HepG2 (cell line): ENCODE measurements around the gene PPBP. TPM values are rescaled to one million over a fixed set of nuclear protein-coding genes. Genes with fewer than 3 reads are reported as not detected.

Experiments used
- ATAC-seq: fragments of 200-7000 bp; cut with Tn5 transposase; 3 replicates; pipeline ENCODE4 v1.9.1; 2020; ENCODE audit warnings: mild to moderate bottlenecking, moderate library complexity
- BruUV-seq: library from RNA; stranded (reverse); fragments of 400-500 nt; replicated peaks from 2 replicates; lab custom pipeline; 2021; lab: Mats Ljungman, UMichigan
- CTCF ChIA-PET: fragments of 300-600 bp; formaldehyde crosslinking; extraction: SDS; loops from one replicate; lab custom pipeline; 2021; ENCODE audit warnings: low total read pairs, inconsistent platforms, low intra/inter-chr PET ratio; lab: Yijun Ruan, JAX
- POLR2A ChIA-PET: fragments of 350-600 bp; sonication (Branson Sonifier 250); formaldehyde crosslinking; loops from one replicate; lab custom pipeline; 2020; ENCODE audit warnings: antibody characterized with exemption, inconsistent platforms; lab: Yijun Ruan, JAX
- DNase-seq: peaks from one replicate; pipeline ENCODE4 v3.0.0-alpha.2; 2015; ENCODE audit warnings: low spot score
- FAIRE-seq: peaks from 3 replicates; lab custom pipeline; 2011; peaks lifted over from hg19 to GRCh38; lab: Jason Lieb, UNC
- H2AFZ ChIP-seq: one replicate; pipeline ENCODE4 v1.6.1; 2011; ENCODE audit warnings: low read length, inconsistent platforms
- H3K27ac ChIP-seq: fragments of 300-600 bp; 3 replicates; pipeline ENCODE4 v1.8.0; 2011; ENCODE audit warnings: mixed run types, mild to moderate bottlenecking, mixed read lengths, low read length, inconsistent platforms; ENCODE audit not compliant: insufficient read depth; ENCODE audit errors: extremely low read length
- H3K27me3 ChIP-seq, 2 experiments: fragments of 200-600 bp in 1 of 2; 2 replicates in 1 of 2; 3 replicates in 1 of 2; pipeline versions ENCODE4 v1.6.0 to v1.8.0; 2011; ENCODE audit warnings: low read length in 2 of 2, mild to moderate bottlenecking in 2 of 2, moderate library complexity in 2 of 2, inconsistent platforms in 1 of 2; ENCODE audit not compliant: insufficient read depth in 2 of 2, control insufficient read depth in 1 of 2
- H3K36me3 ChIP-seq, 2 experiments: fragments of 200-600 bp in 1 of 2; replicated peaks in 1 of 2; 2 replicates in 1 of 2; 3 replicates in 1 of 2; pipeline versions ENCODE4 v1.5.1 to v1.8.0; 2011; ENCODE audit warnings: low read length in 2 of 2, inconsistent platforms in 1 of 2; ENCODE audit not compliant: insufficient read depth in 2 of 2, control insufficient read depth in 1 of 2
- H3K4me1 ChIP-seq: 2 replicates; pipeline ENCODE4 v1.5.1; 2012; ENCODE audit warnings: low read length, inconsistent platforms; ENCODE audit not compliant: insufficient read depth
- H3K4me2 ChIP-seq: 2 replicates; pipeline ENCODE4 v1.6.0; 2011; ENCODE audit warnings: low read depth, low read length, inconsistent platforms
- H3K4me3 ChIP-seq, 3 experiments: fragments of 200-600 bp in 1 of 3; sonication (generic), shearing (Covaris generic) in 1 of 3; replicated peaks in 1 of 3; 2 replicates each; pipeline ENCODE4 v1.5.1; 2011 to 2016; ENCODE audit warnings: low read length in 3 of 3, inconsistent platforms in 2 of 3, low read depth in 2 of 3, mild to moderate bottlenecking in 2 of 3, control low read depth in 1 of 3, mixed read lengths in 1 of 3; ENCODE audit not compliant: insufficient read depth in 1 of 3
- H3K79me2 ChIP-seq: one replicate; pipeline ENCODE4 v1.6.1; 2011; ENCODE audit warnings: low read length, inconsistent platforms; ENCODE audit not compliant: insufficient read depth
- H3K9ac ChIP-seq: 2 replicates; pipeline ENCODE4 v1.6.0; 2011; ENCODE audit warnings: mild to moderate bottlenecking, low read depth, low read length, inconsistent platforms; ENCODE audit not compliant: insufficient read depth
- H3K9me3 ChIP-seq: 2 replicates; pipeline ENCODE4 v1.5.1; 2012; ENCODE audit warnings: mild to moderate bottlenecking, low read length
- H4K20me1 ChIP-seq: 2 replicates; pipeline ENCODE4 v1.6.0; 2011; ENCODE audit warnings: inconsistent platforms, mild to moderate bottlenecking, low read length, moderate library complexity; ENCODE audit not compliant: insufficient read depth
- ATAD3A ChIP-seq: sonication (generic); formaldehyde crosslinking; IDR thresholded peaks from 2 replicates; pipeline ENCODE4 v1.4.0; 2020; ENCODE audit warnings: missing genetic modification reagents
- MBD4 ChIP-seq: IDR thresholded peaks from 2 replicates; pipeline ENCODE4 v1.6.1; 2012; ENCODE audit warnings: low read length, inconsistent platforms, borderline replicate concordance
- ONECUT2 ChIP-seq: sonication (generic); formaldehyde crosslinking; IDR thresholded peaks from 2 replicates; pipeline ENCODE4 v1.4.0; 2020; ENCODE audit warnings: missing genetic modification reagents
- PHF20 ChIP-seq: sonication (generic); formaldehyde crosslinking; IDR thresholded peaks from 2 replicates; pipeline ENCODE4 v1.5.0; 2020; ENCODE audit warnings: mild to moderate bottlenecking, missing genetic modification reagents
- PREB ChIP-seq: sonication (generic); formaldehyde crosslinking; IDR thresholded peaks from 2 replicates; pipeline ENCODE4 v1.4.0; 2020; ENCODE audit warnings: missing genetic modification reagents
- SRSF4 ChIP-seq: fragments of 200-400 bp; formaldehyde crosslinking; IDR thresholded peaks from one replicate; pipeline ENCODE4 v1.6.1; 2018; ENCODE audit warnings: mild to moderate bottlenecking, low read depth, low read length, moderate library complexity; ENCODE audit not compliant: poor library complexity, severe bottlenecking
- ZNF138 ChIP-seq: sonication (generic); formaldehyde crosslinking; IDR thresholded peaks from 2 replicates; pipeline ENCODE4 v1.5.0; 2020; ENCODE audit warnings: mild to moderate bottlenecking, low read depth, missing genetic modification reagents
- ZNF256 ChIP-seq: sonication (generic); formaldehyde crosslinking; conservative IDR thresholded peaks from 2 replicates; pipeline ENCODE4 v1.4.0; 2020; ENCODE audit warnings: missing genetic modification reagents
- ZNF276 ChIP-seq: sonication (generic); formaldehyde crosslinking; IDR thresholded peaks from 2 replicates; pipeline ENCODE4 v1.4.0; 2020; ENCODE audit warnings: mild to moderate bottlenecking, low read depth, missing genetic modification reagents
- ZNF350 ChIP-seq: sonication (generic); formaldehyde crosslinking; IDR thresholded peaks from 2 replicates; pipeline ENCODE4 v1.4.0; 2020; ENCODE audit warnings: mild to moderate bottlenecking, low read depth, missing genetic modification reagents, borderline replicate concordance
- ZNF574 ChIP-seq: sonication (generic); formaldehyde crosslinking; IDR thresholded peaks from 2 replicates; pipeline ENCODE4 v1.4.0; 2020; ENCODE audit warnings: missing genetic modification reagents
- ZNF615 ChIP-seq: sonication (generic); formaldehyde crosslinking; IDR thresholded peaks from 2 replicates; pipeline ENCODE4 v1.5.0; 2020; ENCODE audit warnings: mild to moderate bottlenecking, missing genetic modification reagents, borderline replicate concordance
- ZNF703 ChIP-seq: sonication (generic); formaldehyde crosslinking; IDR thresholded peaks from 2 replicates; pipeline ENCODE4 v1.5.1; 2020; ENCODE audit warnings: missing genetic modification reagents, mild to moderate bottlenecking, moderate library complexity, borderline replicate concordance
- ZNF766 ChIP-seq: sonication (generic); formaldehyde crosslinking; IDR thresholded peaks from 2 replicates; pipeline ENCODE4 v1.5.0; 2020; ENCODE audit warnings: missing genetic modification reagents, borderline replicate concordance
- ZNF850 ChIP-seq: sonication (generic); formaldehyde crosslinking; conservative IDR thresholded peaks from 2 replicates; pipeline ENCODE4 v1.9.0; 2021; ENCODE audit warnings: mild to moderate bottlenecking, missing genetic modification reagents
- WGBS: methylation state at CpG from one replicate; pipeline ENCODE4 v1.1.6; 2017; ENCODE audit warnings: low lambda C conversion rate; 5-methylcytosine and 5-hydroxymethylcytosine counted together
- in situ Hi-C: cut with HindIII; loops from 2 replicates; pipeline ENCODE4 v1.10.0; 2017; ENCODE audit warnings: low pct_unique_long_range_greater_than_20kb; ENCODE audit not compliant: extremely low pct_ligation_motif_present
- intact Hi-C: fragments of 100-400 bp; cut with micrococcal nuclease; formaldehyde crosslinking; loops from one replicate; pipeline ENCODE4 v1.10.0; 2022; ENCODE audit not compliant: unreplicated experiment
- polyA plus RNA-seq, 8 experiments: library from polyadenylated mRNA; depleted of rRNA in 3 of 8; stranded (reverse) in 7 of 8; unstranded in 1 of 8; fragments of >200 nt; fragmentation: Illumina TruSeq in 4 of 8; extraction: Trizol in 4 of 8; gene quantifications; 2 replicates each; pipeline versions ENCODE4 v1.2.1 to v1.2.3, GENCODE V29; 2011 to 2016; ENCODE audit warnings: low read depth in 4 of 8, missing spikeins in 1 of 8, mixed read lengths in 1 of 8; ENCODE audit not compliant: insufficient read depth in 1 of 8
- total RNA-seq, 5 experiments: library from RNA; depleted of rRNA; stranded (reverse); fragments of >200 nt; fragmentation: Illumina TruSeq; extraction: Trizol; gene quantifications; 2 replicates each; pipeline ENCODE4 v1.2.3, GENCODE V29; 2016; ENCODE audit warnings: low read depth in 1 of 5

Gene PPBP
- total and polyA plus RNA-seq, 2 of the 13 experiments (the other 11 are each of a cell fraction or from before 2014, with no cell fraction given): not detected

GRCh38 chr4:73992050-73992449, 4.1 kb upstream of the PPBP start:
- Histone ChIP-seq H3K4me3 (no peak overlapping the region), H3K79me2 (no peaks in the 10 kb centered on the region), H3K27ac (no peak overlapping the region), H2AFZ (no peak overlapping the region), H3K27me3 (peaks cover 0 to 6% of the 10 kb centered on the region in 2 experiments; a peak in 3 of 5 replicates), H3K9me3 (no peaks in the 10 kb centered on the region), H3K4me1 (no peaks in the 10 kb centered on the region), H3K9ac (no peak overlapping the region), H3K36me3 (no peaks in the 10 kb centered on the region), H3K4me2 (no peak overlapping the region), H4K20me1 (no peaks in the 10 kb centered on the region)
- FAIRE-seq (no peak), DNase-seq (no peak), ATAC-seq (no peak)
- ChIA-PET CTCF (no interaction called here), POLR2A (no interaction called here)
- no TSS peak for BruUV-seq
- WGBS: 0% methylated on average over 1 of the region's 1 CpG
- intact Hi-C loops (no loop called here), in situ Hi-C loops (no loop called here)
- TF ChIP-seq ZNF276 (CRISPR knock-in tag) (no peak), ZNF615 (CRISPR knock-in tag) (no peak), ZNF850 (CRISPR knock-in tag) (no peak), ZNF350 (CRISPR knock-in tag) (no peak), PREB (CRISPR knock-in tag) (no peak), ZNF138 (CRISPR knock-in tag) (no peak), ONECUT2 (CRISPR knock-in tag) (no peak), ZNF574 (CRISPR knock-in tag) (no peak), ATAD3A (CRISPR knock-in tag) (no peak), SRSF4 (no peak), ZNF256 (CRISPR knock-in tag) (no peak), PHF20 (CRISPR knock-in tag) (no peak), ZNF703 (no peak), ZNF766 (CRISPR knock-in tag) (no peak), MBD4 (no peak)
